Measurements from ENCODE around the gene ROCK2.
"Not testable (repeated sequence)": the region's sequence is repeated elsewhere in the genome, so short reads cannot be mapped to it uniquely, and the experiment has no call there.

ROCK2 gene

GRCh38 chr2:11175293-11175795 is 169.1 kb downstream of the ROCK2 start:
- Histone ChIP-seq H3K27me3 (ENCODE audit: control insufficient read depth, insufficient read depth, low read length, poor library complexity, severe bottlenecking) (no peaks in the 10 kb centered on the region), H3K4me1 (ENCODE audit: control insufficient read depth, insufficient read depth, low read length) (no peaks in the 10 kb centered on the region), H3K27ac (ENCODE audit: insufficient read depth, low read depth, low read length, poor library complexity, severe bottlenecking) (no peak overlapping the region), H3K9me3 (ENCODE audit: control insufficient read depth, low read length) (no peaks in the 10 kb centered on the region), H3K36me3 (ENCODE audit: control insufficient read depth, insufficient read depth, low read length) (no peaks in the 10 kb centered on the region), H3K4me3 (ENCODE audit: insufficient read depth, low read depth, low read length) (no peak overlapping the region)
- WGBS, 2 experiments: 92 to 95% methylated on average over 6 of the region's 6 CpGs

GRCh38 chr2:11174222-11174621 is 170.2 kb downstream of the ROCK2 start:
- Histone ChIP-seq H3K9me3 (ENCODE audit: control insufficient read depth, low read length) (no peaks in the 10 kb centered on the region), H3K4me1 (ENCODE audit: control insufficient read depth, insufficient read depth, low read length) (no peaks in the 10 kb centered on the region), H3K4me3 (ENCODE audit: insufficient read depth, low read depth, low read length) (no peak overlapping the region), H3K27me3 (ENCODE audit: control insufficient read depth, insufficient read depth, low read length, poor library complexity, severe bottlenecking) (no peaks in the 10 kb centered on the region), H3K27ac (ENCODE audit: insufficient read depth, low read depth, low read length, poor library complexity, severe bottlenecking) (no peak overlapping the region), H3K36me3 (ENCODE audit: control insufficient read depth, insufficient read depth, low read length) (no peaks in the 10 kb centered on the region)
- 93 to 96% methylated on average over 9 of the region's 9 CpGs for WGBS, 2 experiments

GRCh38 chr2:11169333-11169732 is 175.1 kb downstream of the ROCK2 start:
- 94 to 95% methylated on average over 13 of the region's 13 CpGs for WGBS, 2 experiments
- Histone ChIP-seq H3K27me3 (ENCODE audit: control insufficient read depth, insufficient read depth, low read length, poor library complexity, severe bottlenecking) (no peaks in the 10 kb centered on the region), H3K27ac (ENCODE audit: insufficient read depth, low read depth, low read length, poor library complexity, severe bottlenecking) (no peak overlapping the region), H3K36me3 (ENCODE audit: control insufficient read depth, insufficient read depth, low read length) (no peaks in the 10 kb centered on the region), H3K4me1 (ENCODE audit: control insufficient read depth, insufficient read depth, low read length) (peaks cover 6% of the 10 kb centered on the region), H3K4me3 (ENCODE audit: insufficient read depth, low read depth, low read length) (no peak overlapping the region), H3K9me3 (ENCODE audit: control insufficient read depth, low read length) (no peaks in the 10 kb centered on the region)

GRCh38 chr2:11168488-11168887 is 175.9 kb downstream of the ROCK2 start:
- H3K27me3 ChIP-seq (ENCODE audit: control insufficient read depth, insufficient read depth, low read length, poor library complexity, severe bottlenecking): no peaks in the 10 kb centered on the region
- no peak overlapping the region for H3K4me3 ChIP-seq (ENCODE audit: insufficient read depth, low read depth, low read length)
- WGBS, 2 experiments: 48 to 51% methylated on average over 9 of the region's 9 CpGs
- H3K27ac ChIP-seq (ENCODE audit: insufficient read depth, low read depth, low read length, poor library complexity, severe bottlenecking): no peak overlapping the region
- peaks cover 6% of the 10 kb centered on the region for H3K4me1 ChIP-seq (ENCODE audit: control insufficient read depth, insufficient read depth, low read length)
- H3K36me3 ChIP-seq (ENCODE audit: control insufficient read depth, insufficient read depth, low read length): no peaks in the 10 kb centered on the region
- no peaks in the 10 kb centered on the region for H3K9me3 ChIP-seq (ENCODE audit: control insufficient read depth, low read length)

- Histone ChIP-seq H3K27me3 (ENCODE audit: control insufficient read depth, insufficient read depth, low read length, poor library complexity, severe bottlenecking) (no peaks in the 10 kb centered on the region), H3K4me1 (ENCODE audit: control insufficient read depth, insufficient read depth, low read length) (peaks cover 6% of the 10 kb centered on the region), H3K27ac (ENCODE audit: insufficient read depth, low read depth, low read length, poor library complexity, severe bottlenecking) (no peak overlapping the region), H3K9me3 (ENCODE audit: control insufficient read depth, low read length) (no peaks in the 10 kb centered on the region), H3K4me3 (ENCODE audit: insufficient read depth, low read depth, low read length) (no peak overlapping the region), H3K36me3 (ENCODE audit: control insufficient read depth, insufficient read depth, low read length) (no peaks in the 10 kb centered on the region)
- 93% methylated on average over 10 of the region's 10 CpGs for WGBS, 2 experiments
Measured at GRCh38 chr2:11166476-11166875, 178.0 kb downstream of the ROCK2 start.

GRCh38 chr2:11165046-11165445 is 179.4 kb downstream of the ROCK2 start:
- 95 to 97% methylated on average over 28 of the region's 28 CpGs for WGBS, 2 experiments
- H3K4me1 ChIP-seq (ENCODE audit: control insufficient read depth, insufficient read depth, low read length); H3K4me3 ChIP-seq (ENCODE audit: insufficient read depth, low read depth, low read length); H3K27me3 ChIP-seq (ENCODE audit: control insufficient read depth, insufficient read depth, low read length, poor library complexity, severe bottlenecking); H3K9me3 ChIP-seq (ENCODE audit: control insufficient read depth, low read length); H3K36me3 ChIP-seq (ENCODE audit: control insufficient read depth, insufficient read depth, low read length); H3K27ac ChIP-seq (ENCODE audit: insufficient read depth, low read depth, low read length, poor library complexity, severe bottlenecking): not testable (repeated sequence)

GRCh38 chr2:11163439-11164317 is 180.8 kb downstream of the ROCK2 start:
- no peaks in the 10 kb centered on the region for H3K27me3 ChIP-seq (ENCODE audit: control insufficient read depth, insufficient read depth, low read length, poor library complexity, severe bottlenecking)
- H3K36me3 ChIP-seq (ENCODE audit: control insufficient read depth, insufficient read depth, low read length): no peaks in the 10 kb centered on the region
- H3K4me3 ChIP-seq (ENCODE audit: insufficient read depth, low read depth, low read length): no peak overlapping the region
- 91 to 95% methylated on average over 16 of the region's 16 CpGs for WGBS, 2 experiments
- H3K27ac ChIP-seq (ENCODE audit: insufficient read depth, low read depth, low read length, poor library complexity, severe bottlenecking): no peak overlapping the region
- H3K4me1 ChIP-seq (ENCODE audit: control insufficient read depth, insufficient read depth, low read length): peaks cover 9% of the 10 kb centered on the region
- H3K9me3 ChIP-seq (ENCODE audit: control insufficient read depth, low read length): no peaks in the 10 kb centered on the region

- Histone ChIP-seq H3K9me3 (ENCODE audit: control insufficient read depth, low read length) (no peaks in the 10 kb centered on the region), H3K4me1 (ENCODE audit: control insufficient read depth, insufficient read depth, low read length) (peaks cover 4% of the 10 kb centered on the region), H3K36me3 (ENCODE audit: control insufficient read depth, insufficient read depth, low read length) (no peaks in the 10 kb centered on the region), H3K4me3 (ENCODE audit: insufficient read depth, low read depth, low read length) (no peak overlapping the region), H3K27me3 (ENCODE audit: control insufficient read depth, insufficient read depth, low read length, poor library complexity, severe bottlenecking) (peaks cover 2% of the 10 kb centered on the region), H3K27ac (ENCODE audit: insufficient read depth, low read depth, low read length, poor library complexity, severe bottlenecking) (no peak overlapping the region)
- 97 to 98% methylated on average over 4 of the region's 4 CpGs for WGBS, 2 experiments
Measured at GRCh38 chr2:11161747-11162146, 182.7 kb downstream of the ROCK2 start.

GRCh38 chr2:11160731-11161455 is 183.5 kb downstream of the ROCK2 start:
- Histone ChIP-seq H3K4me3 (ENCODE audit: insufficient read depth, low read depth, low read length) (no peak overlapping the region), H3K36me3 (ENCODE audit: control insufficient read depth, insufficient read depth, low read length) (no peaks in the 10 kb centered on the region), H3K27me3 (ENCODE audit: control insufficient read depth, insufficient read depth, low read length, poor library complexity, severe bottlenecking) (peaks cover 11% of the 10 kb centered on the region), H3K9me3 (ENCODE audit: control insufficient read depth, low read length) (no peaks in the 10 kb centered on the region), H3K27ac (ENCODE audit: insufficient read depth, low read depth, low read length, poor library complexity, severe bottlenecking) (no peak overlapping the region), H3K4me1 (ENCODE audit: control insufficient read depth, insufficient read depth, low read length) (peaks cover 4% of the 10 kb centered on the region)
- 92 to 96% methylated on average over 15 of the region's 15 CpGs for WGBS, 2 experiments

GRCh38 chr2:11160256-11160655 is 184.2 kb downstream of the ROCK2 start:
- peaks cover 4% of the 10 kb centered on the region for H3K4me1 ChIP-seq (ENCODE audit: control insufficient read depth, insufficient read depth, low read length)
- no peak overlapping the region for H3K27ac ChIP-seq (ENCODE audit: insufficient read depth, low read depth, low read length, poor library complexity, severe bottlenecking)
- peaks cover 14% of the 10 kb centered on the region for H3K27me3 ChIP-seq (ENCODE audit: control insufficient read depth, insufficient read depth, low read length, poor library complexity, severe bottlenecking)
- H3K9me3 ChIP-seq (ENCODE audit: control insufficient read depth, low read length): no peaks in the 10 kb centered on the region
- no peak overlapping the region for H3K4me3 ChIP-seq (ENCODE audit: insufficient read depth, low read depth, low read length)
- 95% methylated on average over 13 of the region's 13 CpGs for WGBS, 2 experiments
- no peaks in the 10 kb centered on the region for H3K36me3 ChIP-seq (ENCODE audit: control insufficient read depth, insufficient read depth, low read length)

Data from ectodermal cell (in vitro differentiated cells).